K562 (cell line): ENCODE data around the gene C1orf167. TPM values are rescaled to one million over a fixed set of nuclear protein-coding genes. Genes with fewer than 3 reads are reported as not detected.

Source experiments
- ATF1 ChIP-seq, 2 experiments: fragments of 450-650 bp in 1 of 2; IDR thresholded peaks; 2 replicates each; pipeline ENCODE4 v1.6.1; 2016; ENCODE audit warnings: missing compliant biosample characterization in 1 of 2, missing genetic modification characterization in 1 of 2
- CHD2 ChIP-seq: IDR thresholded peaks from 2 replicates; pipeline ENCODE4 v1.6.1; 2011; ENCODE audit warnings: low read depth, low read length
- DACH1 ChIP-seq: fragments of 450-650 bp; IDR thresholded peaks from 2 replicates; pipeline ENCODE4 v1.6.1; 2018; ENCODE audit not compliant: partially characterized antibody
- HES1 ChIP-seq: fragments of 450-650 bp; IDR thresholded peaks from 2 replicates; pipeline ENCODE4 v1.6.1; 2016; ENCODE audit warnings: low read depth, mild to moderate bottlenecking, moderate library complexity
- KLF10 ChIP-seq: fragments of 250-450 bp; sonication (Bioruptor Pico); IDR thresholded peaks from 2 replicates; pipeline ENCODE4 v1.6.1; 2021; ENCODE audit warnings: matching md5 sums
- MYC ChIP-seq, 2 experiments: fragments of 250-450 bp in 1 of 2; sonication (Bioruptor Pico) in 1 of 2; IDR thresholded peaks; 2 replicates each; pipeline versions ENCODE4 v1.5.1 to v1.6.1; 2012 to 2021; ENCODE audit warnings: low read depth in 2 of 2, borderline replicate concordance in 1 of 2, improper control_type of control experiment in 1 of 2, low read length in 1 of 2, mild to moderate bottlenecking in 1 of 2, moderate library complexity in 1 of 2
- POLR2G ChIP-seq: fragments of 200-400 bp; formaldehyde crosslinking; IDR thresholded peaks from 2 replicates; pipeline ENCODE4 v1.6.1; 2017; ENCODE audit warnings: low read depth, mild to moderate bottlenecking, antibody characterized with exemption, low read length, moderate library complexity
- RBM34 ChIP-seq: fragments of 200-400 bp; formaldehyde crosslinking; IDR thresholded peaks from 2 replicates; pipeline ENCODE4 v1.6.1; 2018; ENCODE audit warnings: low read length, borderline replicate concordance; ENCODE audit not compliant: insufficient read depth
- REST ChIP-seq, 2 experiments: fragments of 450-650 bp; formaldehyde crosslinking in 1 of 2; IDR thresholded peaks; 2 replicates each; pipeline versions ENCODE4 v1.4.0 to v1.6.1; 2014 to 2020; ENCODE audit warnings: mild to moderate bottlenecking in 2 of 2, borderline replicate concordance in 1 of 2, low read depth in 1 of 2
- SP2 ChIP-seq: IDR thresholded peaks from 2 replicates; pipeline ENCODE4 v1.6.1; 2011; ENCODE audit warnings: mild to moderate bottlenecking, low read depth, low read length, moderate library complexity; ENCODE audit not compliant: poor library complexity, severe bottlenecking; ENCODE audit errors: extremely low read depth
- TAF7 ChIP-seq: fragments of 450-650 bp; IDR thresholded peaks from 2 replicates; pipeline ENCODE4 v1.6.1; 2016; ENCODE audit warnings: missing genetic modification characterization, missing compliant biosample characterization
- TBL1XR1 ChIP-seq, 2 experiments: IDR thresholded peaks; 2 replicates each; pipeline ENCODE4 v1.6.1; 2012; ENCODE audit warnings: improper control_type of control experiment in 2 of 2, low read length in 2 of 2, mild to moderate bottlenecking in 1 of 2
- USF1 ChIP-seq: sonication (generic); formaldehyde crosslinking; IDR thresholded peaks from 2 replicates; pipeline ENCODE4 v1.9.0; 2022; ENCODE audit warnings: mild to moderate bottlenecking, missing genetic modification reagents
- ZFPM2 ChIP-seq: fragments of 250-450 bp; sonication (Bioruptor Pico); IDR thresholded peaks from 2 replicates; pipeline ENCODE4 v1.5.1; 2022; ENCODE audit warnings: mild to moderate bottlenecking
- ZNF444 ChIP-seq: fragments of 250-450 bp; sonication (Bioruptor Pico); IDR thresholded peaks from 2 replicates; pipeline ENCODE4 v1.4.0; 2020; ENCODE audit warnings: mild to moderate bottlenecking, moderate library complexity
- polyA plus RNA-seq, 8 experiments: library from polyadenylated mRNA; depleted of rRNA in 4 of 8; stranded (reverse) in 5 of 8; unstranded in 3 of 8; fragments of >200 nt; fragmentation: Nextera tagmentation in 2 of 8; fragmentation: Illumina TruSeq in 1 of 8; extraction: Ambion mirVana in 2 of 8; extraction: Trizol in 1 of 8; gene quantifications; 2 replicates each; pipeline versions ENCODE4 v1.2.1 to v1.2.3, GENCODE V29; 2011 to 2014; ENCODE audit warnings: inconsistent platforms in 1 of 8, missing spikeins in 1 of 8
- total RNA-seq, 7 experiments: library from RNA; depleted of rRNA in 6 of 7; stranded (reverse); fragments of >200 nt in 6 of 7; fragmentation: Illumina TruSeq in 2 of 7; extraction: Trizol in 2 of 7; gene quantifications; 2 replicates each; pipeline versions ENCODE4 v1.2.1 to v1.2.3, GENCODE V29; 2011 to 2021; ENCODE audit warnings: low replicate concordance in 1 of 7
- TF ChIP-seq, protein P1 (sequence below): fragments of 450-650 bp; formaldehyde crosslinking; IDR thresholded peaks from 2 replicates; pipeline ENCODE4 v1.4.0; 2022; ENCODE audit warnings: mild to moderate bottlenecking, moderate library complexity

Gene C1orf167
- total and polyA plus RNA-seq, 9 of the 15 experiments (the other 6 are each of a cell fraction or from before 2014, with no cell fraction given): 0.22 to 0.86 (median 0.31) TPM; not detected in 2

GRCh38 chr1:11784993-11785769 lies 23.2 kb downstream of the C1orf167 start (continued):
- TF ChIP-seq ATF1 (CRISPR knock-in tag; IDR thresholded peaks at IDR 0.05) (no peak), ATF1 (tag; IDR thresholded peaks at IDR 0.05) (peak; percentile 45), SP2 (no peak), RBM34 (no peak), MYC (IDR thresholded peaks at IDR 0.05; ENCODE audit: low read depth, low read length) (peak; percentile 69), MYC (CRISPR knock-in tag; IDR thresholded peaks at IDR 0.05; ENCODE audit: borderline replicate concordance, low read depth) (0 out of 2 replicates have a peak, but pooled peaks have one; percentile 42), TBL1XR1 (IDR thresholded peaks at IDR 0.05; ENCODE audit: low read length in 2 of 2) (no peak), KLF10 (CRISPR knock-in tag) (peak; percentile 55; the same call in 1 of the 2 replicates), DACH1 (no peak), HES1 (no peak), USF1 (CRISPR knock-in tag) (peak; percentile 35; the same call in 1 of the 2 replicates), ZNF444 (CRISPR knock-in tag) (no peak), CHD2 (peak; percentile 18; the same call in 1 of the 2 replicates), ZFPM2 (CRISPR knock-in tag) (no peak), POLR2G (peak; percentile 87), TAF7 (tag) (no peak), REST (IDR thresholded peaks at IDR 0.05; ENCODE audit: borderline replicate concordance) (peak; percentile 93), REST (CRISPR knock-in tag; IDR thresholded peaks at IDR 0.05; ENCODE audit: low read depth) (peak; percentile 73; the same call in 1 of the 2 replicates)
- TF ChIP-seq, protein P1, sequence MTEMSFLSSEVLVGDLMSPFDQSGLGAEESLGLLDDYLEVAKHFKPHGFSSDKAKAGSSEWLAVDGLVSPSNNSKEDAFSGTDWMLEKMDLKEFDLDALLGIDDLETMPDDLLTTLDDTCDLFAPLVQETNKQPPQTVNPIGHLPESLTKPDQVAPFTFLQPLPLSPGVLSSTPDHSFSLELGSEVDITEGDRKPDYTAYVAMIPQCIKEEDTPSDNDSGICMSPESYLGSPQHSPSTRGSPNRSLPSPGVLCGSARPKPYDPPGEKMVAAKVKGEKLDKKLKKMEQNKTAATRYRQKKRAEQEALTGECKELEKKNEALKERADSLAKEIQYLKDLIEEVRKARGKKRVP: peak; percentile 31; the same call in 1 of the 2 replicates
